Stimulated activated CD4-positive, alpha-beta T cell treated with anti-CD3 and anti-CD28 coated beads, Interleukin-2, amount 100 ng/mL, for 4 hours (primary cell): Measurements from ENCODE around the gene TCF25.
"Not testable (repeated sequence)": the region's sequence is repeated elsewhere in the genome, so short reads cannot be mapped to it uniquely, and the experiment has no call there.

Source experiments
- DNase-seq: peaks from one replicate; pipeline ENCODE4 v3.0.0-alpha.2; 2020; ENCODE audit warnings: low read depth

TCF25 gene

GRCh38 chr16:89873109-89873971 is at the start of gene TCF25:
Gene TCF25, plus strand, starts transcription at chr16:89873592. Its CDS starts 76 bp downstream, at chr16:89873668.
- peak; percentile 82 for DNase-seq

- DNase-seq, result not testable (repeated sequence)
Observed at GRCh38 chr16:89823824-89824148, 49.6 kb upstream of the TCF25 start.

GRCh38 chr16:89826531-89827382 is 46.6 kb upstream of the TCF25 start:
- no peak for DNase-seq

GRCh38 chr16:89827383-89828198 is 45.8 kb upstream of the TCF25 start:
- DNase-seq, result no peak

GRCh38 chr16:89828199-89828869 is 45.1 kb upstream of the TCF25 start, which contains the start of gene SPIRE2:
Gene SPIRE2, plus strand, starts transcription at chr16:89828475. Its CDS starts 76 bp downstream, at chr16:89828551.
- DNase-seq, result peak; percentile 49

- no peak for DNase-seq
Observed at GRCh38 chr16:89828870-89829629, 44.3 kb upstream of the TCF25 start.

- no peak for DNase-seq
Observed at GRCh38 chr16:89829630-89830437, 43.6 kb upstream of the TCF25 start.

GRCh38 chr16:89831810-89832328 is 41.5 kb upstream of the TCF25 start:
- DNase-seq, result no peak

- not testable (repeated sequence) for DNase-seq
Observed at GRCh38 chr16:89833664-89834363, 39.6 kb upstream of the TCF25 start.

- not testable (repeated sequence) for DNase-seq
Observed at GRCh38 chr16:89834813-89835363, 38.5 kb upstream of the TCF25 start.

- DNase-seq, result not testable (repeated sequence)
Observed at GRCh38 chr16:89836484-89836883, 36.9 kb upstream of the TCF25 start.

GRCh38 chr16:89837014-89837546 is 36.3 kb upstream of the TCF25 start:
- no peak for DNase-seq

- DNase-seq, result no peak
Observed at GRCh38 chr16:89841275-89841674, 32.1 kb upstream of the TCF25 start.

GRCh38 chr16:89842471-89843408 is 30.7 kb upstream of the TCF25 start:
- DNase-seq, result no peak

GRCh38 chr16:89843409-89844350 is 29.7 kb upstream of the TCF25 start:
- DNase-seq, result no peak

GRCh38 chr16:89844739-89845339 is 28.6 kb upstream of the TCF25 start:
- no peak for DNase-seq
